Measurements from ENCODE around the gene MSL1. TPM values are rescaled to one million over a fixed set of nuclear protein-coding genes. Genes with fewer than 3 reads are reported as not detected.

MSL1 gene
- total and polyA plus RNA-seq, 2 of the 4 experiments (the other 2 are of a cell fraction), result 28.3 to 48.4 TPM

DNA sequence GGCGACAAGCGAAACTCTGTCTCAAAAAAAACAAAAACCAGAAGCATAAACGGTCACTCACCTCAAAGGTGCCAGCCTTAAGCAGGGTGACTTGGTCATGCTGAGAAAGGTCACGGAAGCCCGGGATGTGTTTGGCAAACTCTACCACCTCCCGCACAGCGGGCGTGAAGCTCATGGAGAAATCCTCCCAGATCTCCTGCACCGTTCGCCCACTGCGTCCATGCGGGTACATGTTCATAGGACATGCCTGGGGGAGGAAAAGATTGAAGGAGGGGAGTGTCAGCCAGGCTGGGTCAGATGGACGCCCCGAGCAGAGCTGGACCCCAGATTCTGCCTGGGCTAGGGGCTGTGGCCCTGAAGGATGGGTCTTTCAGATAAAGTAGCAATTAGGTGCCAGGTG lies 26.9 kb upstream of the MSL1 start:
- ChIA-PET POLR2A (ENCODE audit: unreplicated experiment) (no interaction called here), CTCF (no interaction called here)
- peaks cover 19 to 46% of the 10 kb centered on the region in 2 experiments; a peak in 3 of 4 replicates for H3K79me1 ChIP-seq (ENCODE audit: low read depth in 1 of 2, low read length in 2 of 2)
- intact Hi-C loops (cut with micrococcal nuclease) (no loop called here), in situ Hi-C loops (cut with MboI; ENCODE audit: low sequenced_read_pairs) (no loop called here), dilution Hi-C loops (cut with HindIII; ENCODE audit: low sequenced_read_pairs, unreplicated experiment) (no loop called here)
- no peak overlapping the region for H4K8ac ChIP-seq (ENCODE audit: low read depth in 2 of 2, low read length in 2 of 2)
- H3K27ac ChIP-seq (ENCODE audit: insufficient read depth, low read length), result no peak overlapping the region
- H3K9me3 ChIP-seq (ENCODE audit: control insufficient read depth, insufficient read depth, low read length), result no peaks in the 10 kb centered on the region
- no peak overlapping the region for H4K5ac ChIP-seq (ENCODE audit: low read depth, low read length)
- H3K27me3 ChIP-seq (ENCODE audit: control insufficient read depth, insufficient read depth, low read length), result no peaks in the 10 kb centered on the region
- H3K9me1 ChIP-seq (ENCODE audit: insufficient read depth, low read length), result peaks cover 16% of the 10 kb centered on the region
- ATAC-seq (ENCODE audit: low read depth) (no peak), DNase-seq (no peak)
- H3K4me2 ChIP-seq (ENCODE audit: low read depth, low read length), result no peak overlapping the region
- H2AFZ ChIP-seq (replicated peaks; ENCODE audit: low read length, poor library complexity), result no peak overlapping the region
- no peak overlapping the region for H2BK20ac ChIP-seq (ENCODE audit: low read depth, low read length)
- no TSS peak for BruUV-seq (replicated peaks)
- H2BK15ac ChIP-seq (ENCODE audit: low read depth, low read length), result no peak overlapping the region
- WGBS, 2 experiments (ENCODE audit: extremely low coverage in 2 of 2, insufficient read length in 1 of 2), result 100% methylated on average over 2 of the region's 14 CpGs; no CpG with 5 or more reads in 1 of the 2 experiments
- no peak overlapping the region for H2BK120ac ChIP-seq (ENCODE audit: low read depth, low read length)
- no peak overlapping the region for H2BK5ac ChIP-seq (ENCODE audit: low read depth, low read length, poor library complexity, severe bottlenecking)
- peaks cover 7% of the 10 kb centered on the region; the same call in 1 of the 2 replicates for H4K20me1 ChIP-seq (ENCODE audit: insufficient read depth, low read length)
- H3K4me1 ChIP-seq (ENCODE audit: control insufficient read depth, insufficient read depth, low read length), result peaks cover 15% of the 10 kb centered on the region
- H3K14ac ChIP-seq (replicated peaks; ENCODE audit: low read depth, low read length), result no peak overlapping the region
- H3K9ac ChIP-seq (ENCODE audit: low read depth, low read length), result no peak overlapping the region
- no peak overlapping the region for H2AK5ac ChIP-seq (ENCODE audit: low read depth, low read length)
- TF ChIP-seq RFX5 (IDR thresholded peaks at IDR 0.05; ENCODE audit: low read depth, low read length) (no peak), RCOR1 (IDR thresholded peaks at IDR 0.05; ENCODE audit: insufficient replicate concordance, low read length) (no peak)
- H3K18ac ChIP-seq (ENCODE audit: low read depth, low read length), result no peak overlapping the region
- H3K4ac ChIP-seq (ENCODE audit: low read depth, low read length), result no peak overlapping the region
- H2AK9ac ChIP-seq (replicated peaks; ENCODE audit: low read depth, low read length, poor library complexity), result peak overlapping the region; percentile 10
- H3K36me3 ChIP-seq (ENCODE audit: control insufficient read depth, insufficient read depth, low read length), result peaks cover 55% of the 10 kb centered on the region
- H3K4me3 ChIP-seq (ENCODE audit: insufficient read depth, low read depth, low read length), result no peak overlapping the region
- no peak overlapping the region for H4K91ac ChIP-seq (ENCODE audit: insufficient read depth, low read depth, low read length)
- no peak overlapping the region for H3K23ac ChIP-seq (ENCODE audit: low read depth, low read length)
- no peak overlapping the region for H3K56ac ChIP-seq (ENCODE audit: extremely low read depth, insufficient read depth, low read length)
